ENCODE data around the gene APBB1IP.

DNA sequence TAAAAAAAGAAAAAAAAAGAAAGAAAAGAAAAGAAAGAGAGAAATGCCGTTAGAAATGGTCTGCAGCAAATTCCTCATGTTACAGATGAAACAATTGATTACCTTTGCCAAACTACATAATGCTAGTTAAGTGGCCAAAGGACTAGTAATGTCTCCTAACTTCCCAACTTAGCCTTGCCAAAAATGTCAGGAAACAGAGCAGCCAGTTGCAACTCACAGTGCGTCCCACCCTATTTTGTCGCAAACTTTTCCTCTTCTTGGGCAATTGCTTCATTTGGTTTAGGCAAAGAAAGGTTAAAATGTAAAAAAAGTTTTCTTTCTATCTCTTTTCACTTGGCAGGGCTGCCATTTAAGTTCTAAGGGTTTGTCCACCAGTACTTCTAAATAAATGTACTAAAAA is 53.1 kb downstream of the APBB1IP start:
- TF ChIP-seq POLR2A (IDR thresholded peaks at IDR 0.05) (no peak), CTCF (IDR thresholded peaks at IDR 0.05) (no peak)

All from heart left ventricle (tissue), 13 donors.